Activated CD8-positive, alpha-beta memory T cell treated with anti-CD3 and anti-CD28 coated beads for 1 hour (primary cell): ENCODE results near the gene CCDC12.

Experiments used
- DNase-seq, 2 donors: peaks; one replicate each; pipeline ENCODE4 v3.0.0-alpha.2; 2020; ENCODE audit warnings: low read depth in 1 of 2; ENCODE audit errors: extremely low read depth in 1 of 2

The CCDC12 gene

DNA sequence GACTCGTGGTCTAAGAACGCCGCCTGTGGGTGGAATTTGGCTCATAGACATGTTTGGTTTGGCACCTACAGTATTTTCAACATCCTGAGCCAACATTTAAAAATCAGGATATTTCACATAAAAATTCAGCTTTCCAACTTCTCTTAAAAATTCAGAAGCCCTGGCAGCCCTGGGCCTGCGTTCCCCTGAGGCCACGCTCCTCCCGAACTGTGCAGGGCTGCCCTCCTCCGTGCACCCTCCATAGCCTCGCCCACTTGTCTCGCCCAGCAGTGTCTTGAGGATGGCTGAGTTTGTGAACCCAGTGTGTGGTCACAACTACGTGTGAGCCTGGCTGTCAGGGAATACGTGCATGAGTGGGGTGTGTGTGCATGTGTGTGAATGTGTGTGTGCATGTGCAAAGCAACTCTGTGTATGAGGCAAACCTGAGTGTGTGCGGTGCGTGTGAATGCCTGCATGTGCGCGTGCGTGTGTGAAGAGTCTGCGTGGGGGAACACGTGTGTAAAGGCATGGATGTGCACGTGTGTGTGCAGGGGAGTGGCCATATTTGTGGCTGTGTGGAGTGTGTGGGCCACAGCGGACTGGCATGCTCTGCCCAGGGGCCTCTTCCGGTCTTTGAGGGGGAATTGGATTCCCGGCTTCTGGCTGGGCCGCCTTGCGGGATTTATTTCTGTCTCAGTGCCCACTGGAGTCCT is 68.1 kb downstream of the CCDC12 start:
- no peak for DNase-seq

DNA sequence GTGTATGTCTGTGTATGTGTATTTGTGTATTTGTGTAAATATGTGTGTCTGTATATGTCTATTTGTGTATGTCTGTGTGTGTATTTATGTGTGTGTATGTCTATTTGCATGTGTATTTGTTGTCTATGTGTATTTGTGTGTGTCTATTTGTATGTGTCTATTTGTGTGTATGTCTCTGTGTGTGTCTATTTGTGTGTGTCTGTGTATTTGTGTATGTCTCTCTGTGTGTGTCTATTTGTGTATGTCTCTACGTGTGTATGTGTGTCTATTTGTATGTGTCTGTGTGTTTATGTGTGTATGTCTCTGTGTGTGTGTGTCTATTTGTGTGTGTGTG is 68.6 kb downstream of the CCDC12 start:
- DNase-seq, result no peak

DNA sequence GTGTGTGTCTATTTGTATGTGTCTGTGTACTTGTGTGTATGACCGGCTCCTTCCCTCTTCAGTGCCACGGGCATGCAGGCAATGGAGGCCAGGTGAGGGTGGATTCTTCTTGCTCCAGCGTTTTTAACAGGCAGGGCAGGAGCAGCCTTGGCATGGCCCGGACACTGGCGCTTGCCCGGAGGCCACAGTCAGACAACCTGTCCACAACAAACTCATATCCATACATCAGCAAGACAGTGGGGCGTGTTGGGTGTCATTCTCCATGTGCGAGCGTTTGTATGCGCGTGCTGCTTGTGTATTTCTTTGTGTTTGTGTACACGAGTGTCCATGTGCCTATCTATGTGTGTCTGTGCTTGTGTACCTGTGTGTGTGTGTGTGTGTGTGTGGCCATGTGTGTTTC is 69.3 kb downstream of the CCDC12 start:
- no peak for DNase-seq

DNA sequence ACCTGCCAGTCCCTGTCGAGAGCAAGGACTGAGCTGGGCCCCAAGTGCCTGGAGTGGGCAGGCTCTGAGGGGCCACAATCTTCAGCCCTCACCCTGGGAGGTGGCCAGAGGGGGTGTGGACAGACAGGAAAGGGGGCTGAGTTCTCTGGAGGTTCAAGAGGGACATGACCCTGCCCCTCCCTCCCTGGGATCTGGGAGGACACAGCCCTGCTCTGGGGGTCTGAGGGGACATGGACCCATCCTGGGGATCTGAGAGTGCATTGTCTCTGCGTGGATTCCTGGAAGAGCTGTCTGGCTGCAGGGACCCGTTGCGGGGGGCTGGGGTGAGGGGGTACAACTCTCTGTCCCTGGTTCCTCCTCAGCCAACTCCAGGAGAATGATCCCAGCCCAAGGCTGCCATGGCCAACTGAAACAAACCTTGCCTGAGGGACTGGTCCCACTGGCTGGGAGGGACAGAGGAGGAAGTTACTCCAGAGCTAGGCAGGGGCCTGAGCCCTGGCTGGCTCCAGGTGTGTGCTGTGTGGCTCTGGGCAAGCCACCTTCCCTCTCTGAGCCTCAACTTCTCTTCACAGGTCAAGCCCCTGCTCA is 70.0 kb downstream of the CCDC12 start:
- DNase-seq, result no peak

DNA sequence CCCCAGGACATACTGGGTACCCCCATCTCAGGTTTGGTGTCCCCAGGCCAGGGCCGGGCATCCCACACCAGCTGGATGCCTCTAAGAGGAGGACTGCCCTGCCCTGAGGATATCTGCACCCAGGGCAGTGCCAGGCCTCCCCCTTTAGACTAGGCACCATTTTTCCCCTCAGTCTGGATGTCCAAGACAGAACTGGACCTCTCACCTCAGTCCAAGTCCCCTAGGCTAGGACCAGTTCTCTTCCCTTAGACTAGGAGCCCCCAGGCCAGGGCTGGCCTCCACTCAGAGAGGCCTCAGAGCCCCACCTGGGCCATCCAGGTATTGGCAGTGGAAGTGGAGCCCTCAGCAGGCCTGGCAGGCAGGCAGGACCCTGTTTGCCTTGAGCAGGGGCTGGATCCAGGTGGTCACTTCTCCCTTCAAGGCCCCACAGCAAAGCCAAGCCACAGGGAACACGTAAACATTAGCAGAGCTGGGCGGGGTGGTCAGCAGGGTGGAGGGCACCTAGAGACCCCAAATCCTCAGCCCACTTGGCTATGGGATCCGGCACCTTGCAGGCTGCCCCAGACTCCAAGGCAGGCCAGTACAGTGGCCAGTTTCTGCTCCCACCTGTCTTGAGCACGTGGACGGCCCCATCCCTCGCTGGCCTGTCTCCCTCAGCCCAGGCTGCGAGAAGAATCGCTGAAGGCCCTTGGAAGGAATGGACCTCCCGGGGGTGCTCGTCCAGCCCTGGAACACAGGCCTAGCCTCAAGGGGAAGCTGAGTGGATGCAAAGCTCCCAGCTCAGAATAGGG is 70.7 kb downstream of the CCDC12 start:
- DNase-seq, result no peak

DNA sequence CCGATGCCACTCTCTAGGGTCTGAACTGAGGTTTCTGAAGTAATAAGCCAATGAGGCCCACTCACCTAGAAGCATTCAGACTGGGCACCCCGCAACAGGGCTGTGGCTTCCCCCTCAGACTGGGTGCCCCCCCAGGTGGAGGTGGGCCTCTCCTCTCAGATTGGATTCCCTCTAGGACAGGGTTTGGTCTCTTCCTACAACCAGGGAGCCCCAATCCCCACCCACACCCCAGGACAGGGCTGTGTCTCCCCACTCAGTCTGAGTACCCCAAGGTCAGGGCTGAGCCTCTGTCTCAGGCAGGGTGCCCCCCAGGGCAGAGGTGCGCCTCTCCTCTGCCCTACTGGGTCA is 71.4 kb downstream of the CCDC12 start:
- DNase-seq, result no peak

DNA sequence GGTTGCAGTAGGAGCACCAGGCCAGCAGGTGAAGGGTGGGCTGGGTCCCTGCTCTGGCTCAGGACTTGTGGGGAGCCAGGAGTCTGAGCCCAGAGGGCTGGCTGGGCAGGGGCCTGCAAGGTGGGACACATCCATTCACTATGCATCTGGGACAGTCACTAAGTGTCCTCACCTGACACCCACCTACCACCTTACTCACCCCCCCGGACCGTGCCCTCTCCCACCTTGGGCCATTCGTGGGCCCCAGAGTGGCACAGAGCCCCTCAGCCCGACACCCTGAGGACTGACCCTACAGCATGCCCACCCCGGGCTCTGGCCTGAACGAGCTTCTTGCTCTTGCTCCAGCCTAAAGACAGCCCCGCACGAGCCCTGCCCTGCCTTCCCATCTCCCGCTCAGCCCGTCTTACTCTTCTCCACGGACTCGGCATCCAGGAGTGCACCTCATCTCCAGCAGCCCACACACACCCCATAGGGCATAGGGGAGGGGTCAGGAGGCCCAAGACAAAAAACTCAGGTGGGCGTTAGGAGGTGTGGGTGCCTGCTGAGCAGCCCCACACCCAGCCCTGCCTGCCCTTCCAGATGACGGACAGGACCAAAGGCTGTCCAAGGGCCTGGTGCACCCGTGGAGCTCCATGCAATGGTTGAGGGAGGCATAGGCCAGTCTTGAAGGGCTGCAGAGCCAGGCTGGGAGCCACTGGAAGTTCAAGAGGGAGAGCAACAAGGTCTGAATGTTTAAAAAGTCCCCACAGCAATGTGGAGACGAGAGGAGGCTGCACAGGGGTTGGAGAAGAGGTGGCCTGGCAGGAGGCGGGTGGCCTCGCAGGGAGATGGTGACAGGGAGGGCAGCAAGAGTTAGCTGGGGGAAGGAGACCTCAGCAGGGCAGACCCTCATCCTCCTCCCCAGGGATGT is 72.0 kb downstream of the CCDC12 start:
- DNase-seq, result no peak

DNA sequence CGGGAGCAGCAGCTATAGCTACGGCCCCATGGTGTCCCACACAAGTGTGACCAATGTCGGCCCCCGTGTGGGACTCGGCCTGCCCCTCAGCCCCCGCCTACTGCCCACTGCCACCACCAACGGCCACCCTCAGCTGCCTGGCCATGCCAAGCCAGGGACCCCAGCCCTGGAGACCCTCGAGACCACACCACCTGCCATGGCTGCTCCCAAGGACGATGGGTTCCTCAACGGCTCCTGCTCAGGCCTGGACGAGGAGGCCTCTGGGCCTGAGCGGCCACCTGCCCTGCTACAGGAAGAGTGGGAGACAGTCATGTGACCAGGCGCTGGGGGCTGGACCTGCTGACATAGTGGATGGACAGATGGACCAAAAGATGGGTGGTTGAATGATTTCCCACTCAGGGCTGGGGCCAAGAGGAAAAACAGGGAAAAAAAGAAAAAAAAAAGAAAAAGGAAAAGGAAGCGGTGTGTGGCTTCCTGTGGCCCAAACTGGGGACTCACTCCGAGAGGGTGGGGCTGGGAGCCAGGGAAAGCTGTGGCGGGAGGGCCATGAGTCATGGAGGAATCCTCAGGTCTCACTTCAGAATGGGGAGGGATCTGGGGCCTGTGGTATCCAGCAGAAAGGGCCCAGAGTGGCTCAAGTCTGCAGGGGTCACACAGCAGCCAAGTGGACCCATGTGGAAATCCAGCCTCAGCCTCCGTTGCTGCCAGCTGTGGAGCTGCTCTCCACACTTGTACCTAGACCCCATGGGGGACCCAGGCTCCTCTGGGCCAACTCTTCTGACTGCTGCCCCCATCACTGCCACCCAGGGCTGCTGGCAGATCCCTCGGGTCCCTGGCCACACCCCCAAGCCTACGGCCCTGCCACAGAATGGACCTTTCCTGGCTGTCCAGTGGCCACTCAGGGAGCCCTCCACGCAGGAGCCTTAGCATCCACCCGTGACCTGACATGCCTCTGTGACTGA is 72.9 kb downstream of the CCDC12 start:
- no peak for DNase-seq

DNA sequence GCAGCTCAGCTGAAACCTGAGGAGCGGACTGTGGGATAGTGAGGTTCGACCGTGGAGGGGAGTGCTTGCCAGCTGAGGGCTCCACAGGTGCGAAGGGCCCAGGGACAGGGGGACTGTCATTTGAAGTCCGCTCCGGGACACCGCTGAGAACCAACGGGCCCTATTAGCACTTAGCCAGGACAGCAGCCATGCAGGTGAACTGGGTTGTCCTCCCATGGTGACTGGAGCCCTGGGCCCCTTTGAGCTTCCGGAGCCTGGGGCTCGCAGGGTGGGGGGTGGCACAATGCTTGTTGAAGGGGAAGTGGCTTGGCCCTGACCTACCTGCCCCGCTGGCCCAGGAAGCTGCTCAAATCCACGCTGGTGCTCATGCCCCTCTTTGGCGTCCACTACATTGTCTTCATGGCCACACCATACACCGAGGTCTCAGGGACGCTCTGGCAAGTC is 74.3 kb downstream of the CCDC12 start:
- no peak for DNase-seq

DNA sequence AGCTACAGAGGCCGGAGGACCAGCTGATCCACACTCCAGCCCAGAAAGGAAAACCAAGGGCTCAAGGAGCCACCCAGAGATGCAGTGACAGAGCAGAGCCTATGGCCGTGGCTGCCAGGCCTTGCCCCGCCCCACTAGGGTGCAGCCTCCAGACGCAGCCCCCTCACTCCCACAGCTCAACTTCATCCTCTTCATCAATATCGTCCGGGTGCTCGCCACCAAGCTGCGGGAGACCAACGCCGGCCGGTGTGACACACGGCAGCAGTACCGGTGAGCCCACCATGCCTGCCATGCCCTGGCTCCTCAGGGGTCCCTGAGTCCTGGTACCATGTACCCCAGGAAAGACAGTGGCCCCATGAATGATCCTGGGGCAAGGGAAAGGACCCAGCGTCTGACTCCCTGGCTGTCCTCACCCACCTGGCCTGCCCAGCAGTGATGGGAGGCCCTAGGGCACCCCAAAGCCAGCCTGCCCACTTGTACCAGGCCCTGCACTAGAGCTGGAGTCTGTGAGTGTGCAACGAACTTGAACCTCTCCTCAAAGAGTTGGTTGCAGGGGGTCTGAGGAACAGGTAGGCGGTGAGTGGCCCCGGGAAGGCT is 74.9 kb downstream of the CCDC12 start:
- DNase-seq, result no peak

DNA sequence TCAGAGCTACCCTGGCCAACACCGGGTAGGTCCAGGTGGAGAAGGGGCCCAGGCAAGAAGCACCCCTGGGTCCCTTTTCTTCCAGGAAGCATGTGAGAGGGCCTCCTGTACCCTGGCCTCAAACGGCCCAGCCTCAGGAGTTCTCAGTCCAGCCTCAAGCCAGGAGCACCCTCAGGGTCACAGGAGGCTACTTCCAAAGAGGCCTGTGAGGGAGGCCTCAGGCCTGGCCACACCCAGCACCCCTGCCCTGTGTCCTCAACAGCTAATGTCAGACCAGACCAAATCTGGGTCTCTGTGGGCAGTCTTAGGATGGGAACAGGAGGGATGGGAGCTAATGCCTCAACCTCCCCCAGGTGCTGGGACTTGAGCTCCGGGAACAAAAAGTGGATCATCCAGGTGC is 75.5 kb downstream of the CCDC12 start:
- no peak for DNase-seq

DNA sequence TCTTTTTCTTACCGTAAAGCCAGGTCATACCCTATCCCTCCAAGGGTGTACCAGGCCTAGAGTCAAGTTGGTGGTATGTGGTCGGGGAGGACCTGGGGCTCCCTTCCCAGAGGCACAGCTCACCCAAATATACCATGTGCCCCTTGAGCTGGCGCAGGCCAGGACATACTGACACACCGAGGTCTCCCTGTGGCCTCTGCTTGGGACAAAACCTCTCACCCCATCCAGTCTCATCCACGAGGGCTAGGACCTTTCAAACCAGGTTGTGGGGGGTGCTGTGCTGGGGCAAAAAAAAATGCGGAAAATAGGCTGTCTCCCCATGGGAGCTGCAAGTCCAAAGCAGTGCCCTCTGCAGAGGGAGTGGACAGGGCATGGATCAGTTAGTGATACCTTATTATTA is 76.2 kb downstream of the CCDC12 start:
- DNase-seq, result no peak

DNA sequence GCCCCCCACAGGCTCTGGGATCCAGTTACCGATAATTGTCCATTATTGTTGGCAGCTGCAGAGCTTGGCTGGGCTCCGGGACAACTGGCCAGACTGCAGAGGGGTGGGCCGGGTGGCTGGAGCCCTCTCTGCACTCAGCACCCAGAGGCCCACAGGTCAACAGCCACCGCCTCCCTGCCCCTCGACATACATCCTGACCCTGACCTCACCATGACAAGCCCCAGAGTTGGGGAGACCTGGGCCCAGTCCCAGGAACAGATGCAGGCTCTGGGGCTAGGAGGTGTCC is 76.6 kb downstream of the CCDC12 start:
- DNase-seq, result no peak

DNA sequence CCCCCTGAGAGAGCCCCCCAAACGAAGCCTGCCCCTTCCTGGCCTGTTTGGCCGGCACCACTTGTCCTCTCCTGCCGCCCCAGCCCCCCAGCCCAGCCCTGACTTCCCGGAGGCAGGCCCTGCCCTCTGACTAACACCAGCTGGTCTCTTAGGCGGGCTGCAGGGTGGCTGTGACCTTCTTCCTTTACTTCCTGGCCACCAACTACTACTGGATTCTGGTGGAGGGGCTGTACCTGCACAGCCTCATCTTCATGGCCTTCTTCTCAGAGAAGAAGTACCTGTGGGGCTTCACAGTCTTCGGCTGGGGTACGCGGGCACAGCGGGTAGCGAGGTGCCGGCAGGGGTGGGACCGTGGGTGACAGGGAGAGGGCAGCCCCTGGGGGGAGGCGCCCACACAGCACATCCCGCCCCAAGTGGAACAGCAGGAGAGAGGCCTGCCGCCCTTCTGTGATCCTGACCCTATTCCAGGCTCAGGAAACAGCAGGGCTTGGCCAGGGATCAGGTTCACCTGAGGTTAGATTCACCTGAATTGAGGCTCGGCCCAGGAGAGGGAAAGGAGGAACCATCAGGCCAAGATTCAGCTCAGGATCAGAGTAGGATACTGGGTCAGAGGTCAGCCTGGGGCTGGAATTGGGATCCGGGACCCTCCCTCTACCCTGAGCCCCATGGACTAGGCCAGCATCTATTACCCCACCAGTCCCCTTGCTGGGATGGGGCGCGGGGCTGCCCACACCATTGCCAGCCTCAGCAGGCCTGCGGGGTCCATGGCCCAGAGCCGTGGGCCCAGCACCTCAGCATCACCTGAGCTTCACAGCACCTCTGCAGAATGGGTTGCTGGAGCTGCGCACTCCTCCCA is 77.2 kb downstream of the CCDC12 start:
- DNase-seq, result no peak

DNA sequence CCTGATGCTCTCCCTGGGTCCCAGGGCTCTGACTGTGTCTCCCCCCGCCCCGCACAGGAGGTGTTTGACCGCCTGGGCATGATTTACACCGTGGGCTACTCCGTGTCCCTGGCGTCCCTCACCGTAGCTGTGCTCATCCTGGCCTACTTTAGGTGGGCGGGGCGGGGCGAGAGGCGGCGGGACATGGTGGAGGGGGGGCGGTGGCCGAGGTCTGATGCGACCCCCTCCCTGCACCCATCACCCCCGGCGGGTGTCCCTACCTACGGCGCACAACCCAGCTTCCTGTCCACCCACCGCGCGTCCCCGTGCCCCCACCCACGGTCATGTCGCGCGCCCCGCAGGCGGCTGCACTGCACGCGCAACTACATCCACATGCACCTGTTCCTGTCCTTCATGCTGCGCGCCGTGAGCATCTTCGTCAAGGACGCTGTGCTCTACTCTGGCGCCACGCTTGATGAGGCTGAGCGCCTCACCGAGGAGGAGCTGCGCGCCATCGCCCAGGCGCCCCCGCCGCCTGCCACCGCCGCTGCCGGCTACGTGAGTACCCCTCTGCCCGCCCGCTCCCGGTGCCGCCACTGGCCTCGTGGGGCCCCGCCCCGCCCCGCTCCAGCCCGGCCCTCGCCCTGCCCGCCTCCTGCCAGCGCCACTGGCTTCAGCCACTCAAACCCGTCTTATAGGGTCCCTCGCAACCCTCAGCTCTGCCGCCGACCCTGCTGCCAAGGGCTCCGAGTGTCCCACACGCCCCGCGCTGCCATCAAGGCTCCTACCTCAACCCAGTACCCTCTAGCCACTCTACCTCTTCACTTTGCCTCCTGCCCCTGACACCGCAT is 78.0 kb downstream of the CCDC12 start:
- no peak for DNase-seq

DNA sequence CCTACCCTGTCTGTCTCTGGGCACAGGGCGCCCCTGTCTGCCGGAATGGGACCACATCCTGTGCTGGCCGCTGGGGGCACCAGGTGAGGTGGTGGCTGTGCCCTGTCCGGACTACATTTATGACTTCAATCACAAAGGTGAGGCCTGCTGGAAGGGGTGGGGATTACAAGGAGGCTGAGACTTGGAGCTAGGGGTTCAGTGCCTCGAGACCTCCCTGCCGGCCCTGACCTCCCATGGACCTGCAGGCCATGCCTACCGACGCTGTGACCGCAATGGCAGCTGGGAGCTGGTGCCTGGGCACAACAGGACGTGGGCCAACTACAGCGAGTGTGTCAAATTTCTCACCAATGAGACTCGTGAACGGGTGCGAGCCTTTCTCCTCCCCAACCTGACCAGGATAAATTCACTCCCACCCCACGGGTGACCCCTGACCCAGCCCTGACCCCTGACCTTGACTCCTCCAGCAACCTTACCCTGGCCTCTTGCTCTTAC is 78.7 kb downstream of the CCDC12 start:
- no peak for DNase-seq

DNA sequence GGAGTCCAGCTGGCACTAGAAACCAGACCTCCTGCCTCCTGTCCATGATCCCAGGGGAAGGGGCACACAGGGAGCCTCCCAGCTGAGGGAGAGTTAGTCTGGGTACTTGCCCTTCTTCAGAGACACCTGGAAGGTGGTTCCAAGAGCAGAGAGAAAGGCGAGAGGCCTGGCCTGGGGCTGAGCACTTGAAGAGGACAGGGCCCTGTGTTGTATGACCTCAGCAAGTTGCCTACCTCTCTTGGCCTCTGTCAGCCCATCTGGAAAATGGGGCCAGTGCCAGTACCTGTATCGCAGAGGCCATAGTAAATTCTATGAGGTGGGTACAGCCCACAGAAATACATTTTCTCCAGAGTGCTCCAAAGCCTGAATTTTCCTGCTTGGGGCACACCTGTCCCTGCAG is 79.5 kb downstream of the CCDC12 start:
- DNase-seq, result no peak

DNA sequence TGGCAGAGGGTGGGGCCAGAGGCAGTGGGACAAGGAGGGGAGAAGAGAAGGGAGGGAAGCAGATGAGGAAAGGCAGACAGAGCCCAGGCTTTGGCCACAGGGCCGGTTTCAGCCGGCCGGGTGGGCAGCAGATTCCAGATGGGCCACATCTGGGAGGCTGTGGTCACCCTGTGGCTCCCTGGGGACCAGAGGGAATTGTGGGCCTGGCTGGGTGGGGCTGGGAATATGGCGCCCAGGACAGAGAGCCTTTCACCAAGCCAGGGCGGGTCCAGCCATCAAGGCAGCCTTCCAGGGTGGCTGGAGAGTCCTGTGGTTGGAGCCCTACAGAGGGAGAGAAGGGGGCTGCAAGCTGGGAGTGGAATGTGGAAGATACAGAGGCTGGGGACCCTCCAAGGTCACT is 80.2 kb downstream of the CCDC12 start:
- DNase-seq, result no peak
